ENCODE measurements around the gene GUF1. TPM values are rescaled to one million over a fixed set of nuclear protein-coding genes. Genes with fewer than 3 reads are reported as not detected.

GUF1 gene
- total RNA-seq, 2 experiments from 2014 or later, result 33.6 to 40.0 TPM

DNA sequence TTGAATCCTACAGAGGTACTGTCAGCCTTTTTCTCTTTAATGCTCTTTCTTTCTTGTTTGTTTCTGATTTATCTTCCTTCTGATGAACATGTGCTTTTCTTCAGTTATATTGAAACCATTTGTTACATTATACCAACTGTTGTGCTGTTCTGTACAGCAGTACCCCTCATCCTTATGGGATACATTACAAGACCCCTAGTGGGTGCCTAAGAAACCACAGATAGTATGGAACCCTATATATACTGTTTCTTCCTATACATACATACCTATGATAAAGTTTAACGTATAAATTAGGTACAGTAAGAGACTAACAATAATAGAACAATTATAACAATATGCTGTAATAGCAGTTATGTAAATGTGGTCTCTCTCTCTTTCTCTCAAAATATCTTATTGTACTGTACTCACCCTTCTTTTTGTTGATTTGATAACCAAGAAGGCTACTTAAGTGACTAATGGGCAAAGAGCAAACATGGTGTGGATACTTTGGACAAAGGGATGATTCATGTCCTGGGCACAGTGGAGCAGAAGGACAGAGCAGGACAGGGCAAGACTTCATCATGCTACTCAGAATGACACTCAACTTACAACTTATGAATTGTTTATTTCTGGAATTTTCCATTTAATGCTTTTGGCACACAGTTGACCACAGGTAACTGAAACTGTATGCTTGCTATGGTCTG is 16.1 kb upstream of the GUF1 start:
- Mint-ChIP-seq H3K4me3 (no peak overlapping the region), H3K27ac (no peak overlapping the region), H3K27me3 (peaks cover 3% of the 10 kb centered on the region), H3K4me1 (ENCODE audit: low read depth) (no peaks in the 10 kb centered on the region), H3K9me3 (no peaks in the 10 kb centered on the region), H3K36me3 (ENCODE audit: low read depth) (no peaks in the 10 kb centered on the region)
- DNase-seq (no peak), ATAC-seq (no peak)
- CTCF ChIA-PET, result no interaction called here
- POLR2A ChIA-PET, result no interaction called here
- TF ChIP-seq, protein P1, sequence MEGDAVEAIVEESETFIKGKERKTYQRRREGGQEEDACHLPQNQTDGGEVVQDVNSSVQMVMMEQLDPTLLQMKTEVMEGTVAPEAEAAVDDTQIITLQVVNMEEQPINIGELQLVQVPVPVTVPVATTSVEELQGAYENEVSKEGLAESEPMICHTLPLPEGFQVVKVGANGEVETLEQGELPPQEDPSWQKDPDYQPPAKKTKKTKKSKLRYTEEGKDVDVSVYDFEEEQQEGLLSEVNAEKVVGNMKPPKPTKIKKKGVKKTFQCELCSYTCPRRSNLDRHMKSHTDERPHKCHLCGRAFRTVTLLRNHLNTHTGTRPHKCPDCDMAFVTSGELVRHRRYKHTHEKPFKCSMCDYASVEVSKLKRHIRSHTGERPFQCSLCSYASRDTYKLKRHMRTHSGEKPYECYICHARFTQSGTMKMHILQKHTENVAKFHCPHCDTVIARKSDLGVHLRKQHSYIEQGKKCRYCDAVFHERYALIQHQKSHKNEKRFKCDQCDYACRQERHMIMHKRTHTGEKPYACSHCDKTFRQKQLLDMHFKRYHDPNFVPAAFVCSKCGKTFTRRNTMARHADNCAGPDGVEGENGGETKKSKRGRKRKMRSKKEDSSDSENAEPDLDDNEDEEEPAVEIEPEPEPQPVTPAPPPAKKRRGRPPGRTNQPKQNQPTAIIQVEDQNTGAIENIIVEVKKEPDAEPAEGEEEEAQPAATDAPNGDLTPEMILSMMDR (IDR thresholded peaks at IDR 0.05), result no peak
- intact Hi-C loops (cut with micrococcal nuclease), result no loop called here

DNA sequence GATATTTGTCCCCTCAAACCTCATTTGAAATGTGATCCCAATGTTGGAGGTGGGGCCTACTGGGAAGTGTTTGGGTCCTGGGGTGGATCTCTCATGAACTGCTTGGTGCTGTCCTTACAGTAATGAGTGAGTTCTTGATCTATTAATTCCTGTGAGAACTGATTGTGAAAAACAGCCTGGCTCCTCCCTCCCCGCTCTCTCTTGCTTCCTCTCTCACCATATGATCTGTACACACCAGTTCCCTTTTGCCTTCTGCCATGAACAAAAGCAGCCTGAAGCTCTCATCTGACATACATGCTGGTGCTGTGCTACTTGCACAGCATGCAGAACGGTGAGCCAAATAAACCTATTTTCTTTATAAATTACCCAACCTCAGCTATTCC is 15.6 kb upstream of the GUF1 start:
- H3K9me3 Mint-ChIP-seq, result no peaks in the 10 kb centered on the region

DNA sequence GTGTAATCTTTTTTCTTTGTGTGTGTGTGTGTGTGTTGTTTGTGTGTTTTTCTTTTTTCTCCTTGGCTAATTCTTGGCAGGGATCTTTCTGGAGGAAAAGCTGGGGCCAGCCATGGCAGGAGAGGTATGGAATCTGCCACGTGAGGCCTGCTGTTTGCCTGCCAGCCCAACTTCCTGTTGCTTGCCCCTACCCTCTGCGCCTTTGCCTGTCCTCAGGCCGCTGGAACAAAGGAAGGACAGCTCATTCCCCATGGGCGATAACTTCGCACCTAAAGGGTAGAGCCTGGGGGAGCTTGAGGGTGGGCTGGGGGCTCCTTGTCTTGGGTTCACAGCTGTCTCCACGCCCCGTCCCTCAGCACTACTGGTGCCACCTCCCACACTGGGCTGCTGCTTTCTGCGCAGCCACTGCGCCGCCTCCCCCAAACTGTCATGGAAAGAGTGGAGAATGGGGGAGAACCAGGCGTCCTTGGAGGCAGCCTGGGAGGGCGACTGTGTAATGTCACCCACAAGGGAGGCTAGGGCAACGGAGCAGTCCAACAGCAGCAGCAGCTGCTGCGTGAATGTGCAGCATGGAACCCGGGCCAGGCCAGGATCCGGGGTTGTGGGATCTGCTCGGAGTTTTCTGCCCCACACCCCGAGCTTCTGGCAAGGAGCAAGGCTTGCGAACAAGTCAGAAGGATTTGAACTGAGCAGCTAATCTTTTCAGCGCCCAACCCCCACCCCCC is 14.5 kb upstream of the GUF1 start:
- Mint-ChIP-seq H3K27ac (no peak overlapping the region), H3K27me3 (peaks cover 3% of the 10 kb centered on the region), H3K4me1 (ENCODE audit: low read depth) (no peaks in the 10 kb centered on the region), H3K4me3 (no peak overlapping the region), H3K9me3 (no peaks in the 10 kb centered on the region), H3K36me3 (ENCODE audit: low read depth) (no peaks in the 10 kb centered on the region)
- TF ChIP-seq, protein P1 (IDR thresholded peaks at IDR 0.05), result no peak
- intact Hi-C loops (cut with micrococcal nuclease), result no loop called here
- ATAC-seq, result no peak
- POLR2A ChIA-PET, result no interaction called here
- no peak for DNase-seq
- CTCF ChIA-PET, result no interaction called here

More for the DNA sequence above, 15.6 kb upstream of the GUF1 start:
- Mint-ChIP-seq H3K4me1 (ENCODE audit: low read depth) (no peaks in the 10 kb centered on the region), H3K27me3 (peaks cover 3% of the 10 kb centered on the region), H3K27ac (no peak overlapping the region), H3K4me3 (no peak overlapping the region), H3K36me3 (ENCODE audit: low read depth) (no peaks in the 10 kb centered on the region)
- DNase-seq, result no peak
- intact Hi-C loops (cut with micrococcal nuclease), result no loop called here
- no peak for ATAC-seq
- ChIA-PET POLR2A (no interaction called here), CTCF (no interaction called here)
- TF ChIP-seq, protein P1 (IDR thresholded peaks at IDR 0.05), result no peak

DNA sequence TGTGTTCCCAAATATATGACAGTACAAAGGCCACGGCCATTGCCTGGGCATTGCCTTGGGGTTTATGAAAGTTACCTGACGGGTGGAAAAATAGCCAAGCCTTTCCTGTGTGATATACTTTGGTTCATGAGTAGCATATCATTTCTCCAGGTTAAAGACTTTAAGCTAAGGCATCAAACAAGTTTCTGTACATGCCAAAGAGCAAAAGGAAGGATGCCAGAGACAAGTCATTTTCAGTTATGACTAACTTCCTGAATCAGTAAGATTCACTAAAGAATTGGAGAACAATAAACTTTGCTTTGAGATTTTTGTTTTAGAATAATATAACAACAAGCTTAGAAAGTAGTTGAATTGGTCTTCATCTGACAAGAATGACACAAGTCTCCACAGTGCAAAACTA is 9.7 kb upstream of the GUF1 start:
- ATAC-seq, result no peak
- no peaks in the 10 kb centered on the region for H3K9me3 Mint-ChIP-seq
- no peak overlapping the region for H3K4me3 Mint-ChIP-seq
- DNase-seq, result no peak
- ChIA-PET POLR2A (interaction anchor here (1.9 kb wide), 1 partner anchor 10 kb away, joined by 11 read pairs; the partner anchor contains the start of gene GUF1), CTCF (no interaction called here)
- TF ChIP-seq, protein P1 (IDR thresholded peaks at IDR 0.05), result no peak
- intact Hi-C loops (cut with micrococcal nuclease), result no loop called here
- no peaks in the 10 kb centered on the region for H3K36me3 Mint-ChIP-seq (ENCODE audit: low read depth)
- H3K4me1 Mint-ChIP-seq (ENCODE audit: low read depth), result no peaks in the 10 kb centered on the region
- no peak overlapping the region for H3K27ac Mint-ChIP-seq
- H3K27me3 Mint-ChIP-seq, result no peaks in the 10 kb centered on the region

DNA sequence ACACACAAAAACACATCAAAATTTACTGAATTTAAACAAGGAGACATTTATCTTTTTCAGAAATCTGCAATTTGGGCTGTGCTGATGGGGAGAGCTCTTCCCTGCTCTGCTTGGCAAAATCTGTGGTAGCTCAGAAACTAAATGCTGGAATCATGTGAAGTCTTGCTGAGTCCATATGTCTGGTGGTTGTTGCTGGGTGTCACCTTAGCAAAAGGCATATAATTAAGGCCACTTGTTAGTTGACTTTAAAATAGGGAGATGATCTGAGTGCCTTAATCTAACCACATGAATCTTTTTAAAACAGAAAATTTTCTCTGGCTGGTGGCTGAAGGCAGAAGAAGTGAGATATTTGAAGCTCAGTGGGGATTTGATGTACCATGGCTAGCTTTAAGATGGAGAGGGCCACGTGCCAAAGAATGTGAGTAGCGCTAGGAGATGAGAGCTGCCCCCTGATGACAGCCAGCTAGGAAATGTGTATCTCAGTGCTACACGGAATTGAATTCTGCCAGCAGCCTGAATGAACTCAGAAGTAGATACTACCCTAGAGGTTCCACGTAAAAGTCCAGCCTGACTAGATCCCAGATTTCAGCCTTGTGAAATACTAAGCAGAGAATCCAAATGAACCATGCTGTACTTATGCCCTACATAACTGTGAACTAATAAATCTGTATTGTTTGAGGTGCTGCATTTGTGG is 7.6 kb upstream of the GUF1 start:
- no peak for ATAC-seq
- H3K9me3 Mint-ChIP-seq, result no peaks in the 10 kb centered on the region
- ChIA-PET CTCF (no interaction called here), POLR2A (no interaction called here)
- no peak overlapping the region for H3K4me3 Mint-ChIP-seq
- intact Hi-C loops (cut with micrococcal nuclease), result no loop called here
- no peak for DNase-seq
- no peaks in the 10 kb centered on the region for H3K4me1 Mint-ChIP-seq (ENCODE audit: low read depth)
- no peaks in the 10 kb centered on the region for H3K36me3 Mint-ChIP-seq (ENCODE audit: low read depth)
- H3K27me3 Mint-ChIP-seq, result no peaks in the 10 kb centered on the region
- TF ChIP-seq, protein P1 (IDR thresholded peaks at IDR 0.05), result no peak
- H3K27ac Mint-ChIP-seq, result no peak overlapping the region
